Lower lobe of right lung (tissue), 2 donors: ENCODE results near the gene LAMP5. TPM values are rescaled to one million over a fixed set of nuclear protein-coding genes. Genes with fewer than 3 reads are reported as not detected.

Source experiments
- ATAC-seq, 2 donors: fragments of 200-7000 bp; cut with Tn5 transposase; one replicate each; pipeline ENCODE4 v1.9.1; 2020 to 2022; ENCODE audit warnings: mild to moderate bottlenecking in 2 of 2, moderate library complexity in 2 of 2
- DNase-seq: peaks from one replicate; pipeline ENCODE4 v3.0.0-alpha.2; 2020
- H3K27ac ChIP-seq: fragments of 200-600 bp; one replicate; pipeline ENCODE4 v1.8.0; 2022
- H3K27me3 ChIP-seq: fragments of 200-600 bp; one replicate; pipeline ENCODE4 v1.8.0; 2022; ENCODE audit warnings: low read depth
- H3K36me3 ChIP-seq: fragments of 200-600 bp; one replicate; pipeline ENCODE4 v1.8.0; 2022; ENCODE audit warnings: mild to moderate bottlenecking
- H3K4me1 ChIP-seq: fragments of 200-600 bp; one replicate; pipeline ENCODE4 v1.8.0; 2022
- H3K4me3 ChIP-seq: fragments of 200-600 bp; one replicate; pipeline ENCODE4 v1.8.0; 2022; ENCODE audit warnings: mild to moderate bottlenecking
- H3K9me3 ChIP-seq: fragments of 200-600 bp; one replicate; pipeline ENCODE4 v1.8.0; 2022
- intact Hi-C: fragments of 100-400 bp; cut with DNase I; formaldehyde crosslinking; loops from one replicate; pipeline ENCODE4 v1.11.0; 2022
- total RNA-seq: library from RNA; stranded (reverse); fragmentation: NEBNext Ultra II Directional; extraction: Animal tissue kit (Norgen Biotek cat#: 25700); gene quantifications from one replicate; pipeline ENCODE4 v1.2.1, GENCODE V29; 2021
- TF ChIP-seq, protein P1 (sequence below): fragments of 200-600 bp; IDR thresholded peaks from one replicate; pipeline ENCODE4 v1.8.0; 2022; ENCODE audit warnings: antibody characterized with exemption, mild to moderate bottlenecking
- donor health status: DM: no; HTN: yes; CAD: no; lungs with severe emphysema.

The LAMP5 gene
- total RNA-seq, 1 donor from 2014 or later, result 0.41 TPM

DNA sequence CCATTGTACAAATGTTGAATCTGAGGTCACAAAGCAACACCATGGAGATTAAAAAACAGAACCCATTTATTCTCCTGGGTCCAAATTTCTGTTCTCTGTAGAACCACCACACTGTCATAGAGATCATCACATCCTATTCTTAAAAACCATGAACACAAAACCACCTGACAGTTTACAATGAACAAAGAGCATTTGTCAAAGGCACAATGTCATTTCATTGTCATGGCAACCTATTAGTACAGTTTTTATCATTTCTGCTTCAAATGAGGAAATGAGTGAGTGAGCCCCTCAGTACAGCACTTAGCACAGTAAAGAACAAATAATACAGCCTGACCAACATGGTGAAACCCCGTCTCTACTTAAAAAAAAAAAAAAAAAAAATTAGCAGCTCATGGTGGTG lies 23.1 kb upstream of the LAMP5 start:
- intact Hi-C loops, result no loop called here
- H3K27me3 ChIP-seq, result no peaks in the 10 kb centered on the region
- ATAC-seq (no peak), DNase-seq (no peak)
- no peaks in the 10 kb centered on the region for H3K9me3 ChIP-seq
- H3K36me3 ChIP-seq, result no peaks in the 10 kb centered on the region
- no peak overlapping the region for H3K27ac ChIP-seq
- no peaks in the 10 kb centered on the region for H3K4me1 ChIP-seq
- TF ChIP-seq, protein P1, sequence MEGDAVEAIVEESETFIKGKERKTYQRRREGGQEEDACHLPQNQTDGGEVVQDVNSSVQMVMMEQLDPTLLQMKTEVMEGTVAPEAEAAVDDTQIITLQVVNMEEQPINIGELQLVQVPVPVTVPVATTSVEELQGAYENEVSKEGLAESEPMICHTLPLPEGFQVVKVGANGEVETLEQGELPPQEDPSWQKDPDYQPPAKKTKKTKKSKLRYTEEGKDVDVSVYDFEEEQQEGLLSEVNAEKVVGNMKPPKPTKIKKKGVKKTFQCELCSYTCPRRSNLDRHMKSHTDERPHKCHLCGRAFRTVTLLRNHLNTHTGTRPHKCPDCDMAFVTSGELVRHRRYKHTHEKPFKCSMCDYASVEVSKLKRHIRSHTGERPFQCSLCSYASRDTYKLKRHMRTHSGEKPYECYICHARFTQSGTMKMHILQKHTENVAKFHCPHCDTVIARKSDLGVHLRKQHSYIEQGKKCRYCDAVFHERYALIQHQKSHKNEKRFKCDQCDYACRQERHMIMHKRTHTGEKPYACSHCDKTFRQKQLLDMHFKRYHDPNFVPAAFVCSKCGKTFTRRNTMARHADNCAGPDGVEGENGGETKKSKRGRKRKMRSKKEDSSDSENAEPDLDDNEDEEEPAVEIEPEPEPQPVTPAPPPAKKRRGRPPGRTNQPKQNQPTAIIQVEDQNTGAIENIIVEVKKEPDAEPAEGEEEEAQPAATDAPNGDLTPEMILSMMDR, result no peak
- no peak overlapping the region for H3K4me3 ChIP-seq

DNA sequence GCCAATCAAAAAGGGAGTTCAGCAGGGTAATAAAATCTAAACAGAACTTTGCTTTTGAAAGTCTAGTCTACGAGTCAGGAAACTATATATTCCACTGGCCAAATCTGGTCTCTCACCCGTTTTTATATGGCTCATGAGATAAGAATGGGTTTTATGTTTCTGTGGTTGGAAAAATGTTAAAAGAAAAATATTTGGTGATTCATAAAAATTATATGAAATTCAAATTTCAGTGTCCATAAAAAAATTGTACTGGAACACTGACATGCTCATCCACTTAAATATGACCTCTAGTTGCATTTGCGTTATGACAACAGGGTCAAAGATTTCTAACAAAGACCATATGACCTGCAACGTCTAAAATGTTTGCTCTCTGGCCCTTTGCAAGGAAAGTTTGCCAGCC lies 22.3 kb upstream of the LAMP5 start:
- no peaks in the 10 kb centered on the region for H3K9me3 ChIP-seq
- no peaks in the 10 kb centered on the region for H3K4me1 ChIP-seq
- intact Hi-C loops, result no loop called here
- H3K27me3 ChIP-seq, result no peaks in the 10 kb centered on the region
- TF ChIP-seq, protein P1, result no peak
- ATAC-seq (no peak), DNase-seq (no peak)
- H3K4me3 ChIP-seq, result no peak overlapping the region
- no peaks in the 10 kb centered on the region for H3K36me3 ChIP-seq
- H3K27ac ChIP-seq, result no peak overlapping the region

DNA sequence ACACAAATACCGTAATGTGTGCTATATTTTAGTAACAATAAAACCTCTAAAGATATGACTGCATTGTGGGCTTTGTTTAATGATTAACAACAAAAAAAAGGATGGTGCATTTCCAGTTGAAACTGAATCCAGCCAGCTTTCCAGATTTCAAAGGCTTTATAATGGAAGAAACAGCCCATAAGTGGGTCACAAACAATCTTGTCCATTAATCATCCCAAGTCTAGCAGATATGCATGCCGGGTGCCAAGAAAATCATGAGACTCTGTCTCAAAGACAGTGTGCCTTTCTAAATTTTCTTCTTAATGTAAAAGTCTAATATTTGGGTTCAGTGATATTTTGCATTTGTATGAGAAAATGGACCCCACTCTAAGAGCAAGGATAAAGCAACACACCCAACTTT lies 20.6 kb upstream of the LAMP5 start:
- ATAC-seq (no peak), DNase-seq (no peak)
- intact Hi-C loops, result no loop called here
- TF ChIP-seq, protein P1, result no peak
- Histone ChIP-seq H3K4me1 (no peaks in the 10 kb centered on the region), H3K36me3 (no peaks in the 10 kb centered on the region), H3K27me3 (no peaks in the 10 kb centered on the region), H3K4me3 (no peak overlapping the region), H3K9me3 (no peaks in the 10 kb centered on the region), H3K27ac (no peak overlapping the region)

DNA sequence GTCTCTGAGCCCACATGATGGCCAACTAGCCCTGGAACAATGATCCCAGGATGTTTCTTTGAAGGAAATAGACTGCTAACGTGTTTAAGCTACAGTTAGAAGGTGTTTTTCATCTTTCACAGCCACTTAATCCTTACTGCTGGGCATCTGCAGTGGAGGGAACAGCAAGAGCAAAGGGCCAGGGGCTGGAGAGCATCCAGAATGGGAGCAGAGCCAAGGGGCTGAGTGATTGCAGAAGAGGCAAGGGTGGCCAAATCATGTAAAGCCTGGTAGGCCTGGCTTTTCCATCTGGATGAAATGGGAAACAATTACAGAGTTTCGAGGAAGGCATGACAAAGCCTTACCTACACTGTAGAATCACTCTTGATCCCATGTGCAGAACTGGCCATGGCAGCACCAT lies 18.7 kb upstream of the LAMP5 start:
- intact Hi-C loops, result no loop called here
- no peak for ATAC-seq

DNA sequence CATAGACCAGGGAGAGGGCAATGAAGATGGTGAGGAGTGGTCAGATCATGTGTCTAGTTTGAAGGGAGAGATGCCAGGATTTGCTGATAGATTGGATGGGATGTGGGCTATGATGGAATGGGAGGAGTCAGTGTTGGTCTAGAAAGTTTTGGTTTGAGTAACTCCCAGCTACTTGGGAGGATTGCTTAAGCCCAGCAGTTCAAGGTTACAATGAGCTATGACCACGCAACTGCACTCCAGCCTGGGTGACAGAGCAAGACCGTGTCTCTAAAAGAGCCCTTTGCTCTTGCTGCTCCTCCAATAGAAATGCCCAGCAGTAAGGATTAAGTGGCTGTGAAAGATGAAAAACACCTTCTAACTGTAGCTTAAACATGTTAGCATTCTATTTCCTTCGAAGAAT lies 18.2 kb upstream of the LAMP5 start:
- Histone ChIP-seq H3K27me3 (no peaks in the 10 kb centered on the region), H3K4me3 (no peak overlapping the region), H3K4me1 (peaks cover 6% of the 10 kb centered on the region), H3K36me3 (no peaks in the 10 kb centered on the region), H3K27ac (no peak overlapping the region), H3K9me3 (no peaks in the 10 kb centered on the region)
- DNase-seq, result no peak
- intact Hi-C loops, result no loop called here
- peak in 1 of 2 donors; percentile 40 for ATAC-seq
- TF ChIP-seq, protein P1, result no peak

More for the DNA sequence above, 18.7 kb upstream of the LAMP5 start:
- TF ChIP-seq, protein P1, result no peak
- H3K4me3 ChIP-seq, result no peak overlapping the region
- no peaks in the 10 kb centered on the region for H3K36me3 ChIP-seq
- DNase-seq, result no peak
- no peaks in the 10 kb centered on the region for H3K9me3 ChIP-seq
- no peaks in the 10 kb centered on the region for H3K27me3 ChIP-seq
- no peak overlapping the region for H3K27ac ChIP-seq
- H3K4me1 ChIP-seq, result peaks cover 6% of the 10 kb centered on the region

DNA sequence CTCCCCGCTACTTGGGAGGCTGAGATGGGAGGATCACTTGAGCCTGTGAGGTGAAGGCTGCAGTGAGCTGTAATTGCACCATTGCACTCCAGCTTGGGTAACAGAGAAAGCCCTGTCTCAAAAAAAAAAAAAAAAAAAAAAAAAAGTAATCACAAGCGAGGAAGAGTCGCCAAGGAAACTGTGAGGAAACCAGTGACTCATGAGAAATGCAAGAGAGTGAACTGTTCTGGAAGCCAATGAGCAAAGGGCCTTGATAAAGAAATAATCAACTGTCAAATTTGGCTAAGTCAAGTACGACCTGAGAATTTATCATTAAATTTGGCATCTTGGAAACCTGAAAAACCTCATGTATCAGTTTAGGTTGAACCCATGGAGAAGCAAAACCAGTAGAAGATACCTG lies 16.1 kb upstream of the LAMP5 start:
- Histone ChIP-seq H3K36me3 (no peaks in the 10 kb centered on the region), H3K27ac (no peak overlapping the region), H3K27me3 (no peaks in the 10 kb centered on the region), H3K4me1 (peaks cover 6% of the 10 kb centered on the region), H3K9me3 (no peaks in the 10 kb centered on the region), H3K4me3 (no peak overlapping the region)
- intact Hi-C loops, result no loop called here
- TF ChIP-seq, protein P1, result no peak
- no peak for ATAC-seq
- DNase-seq, result no peak
